A549 (cell line): ENCODE measurements around the gene COL1A1. TPM values are rescaled to one million over a fixed set of nuclear protein-coding genes. Genes with fewer than 3 reads are reported as not detected.
A peak's percentile ranks its signal among the peaks of the same experiment; 100 is the strongest.

Experiments
- ATAC-seq, 2 experiments: fragments of 200-7000 bp in 1 of 2; fragments of >200 bp in 1 of 2; cut with Nextera tagmentation in 1 of 2; cut with Tn5 transposase in 1 of 2; 3 replicates each; pipeline versions ENCODE4 v1.8.0 to v1.9.1; 2018 to 2020; ENCODE audit warnings: mild to moderate bottlenecking in 1 of 2, moderate library complexity in 1 of 2
- CTCF ChIA-PET: fragments of 300-600 bp; sonication (Branson Sonifier 250); formaldehyde crosslinking; extraction: SDS; loops from one replicate; lab custom pipeline; 2021; ENCODE audit warnings: antibody characterized with exemption, inconsistent platforms; lab: Yijun Ruan, JAX
- POLR2A ChIA-PET: fragments of 350-600 bp; formaldehyde crosslinking; extraction: SDS; loops from one replicate; lab custom pipeline; 2021; ENCODE audit warnings: antibody characterized with exemption, inconsistent platforms; lab: Yijun Ruan, JAX
- DNase-seq, 2 experiments: peaks; one replicate each; pipeline versions ENCODE4 v3.0.0 to v3.0.0-alpha.2; 2011 to 2016; ENCODE audit warnings: low read depth in 1 of 2, low spot score in 1 of 2
- FAIRE-seq: peaks from 2 replicates; lab custom pipeline; 2011; peaks lifted over from hg19 to GRCh38; lab: Jason Lieb, UNC
- H3K27ac ChIP-seq, 2 experiments: fragments of >200 bp; sonication (Bioruptor Twin); formaldehyde crosslinking; 3 replicates each; pipeline ENCODE4 v1.5.1; 2016 to 2017
- H3K4me1 ChIP-seq: fragments of >200 bp; sonication (Bioruptor Twin); formaldehyde crosslinking; 3 replicates; pipeline ENCODE4 v1.6.1; 2016
- H3K4me2 ChIP-seq: fragments of >200 bp; sonication (Bioruptor Twin); formaldehyde crosslinking; 3 replicates; pipeline ENCODE4 v1.6.1; 2016
- H3K4me3 ChIP-seq: fragments of >200 bp; sonication (Bioruptor Twin); formaldehyde crosslinking; 3 replicates; pipeline ENCODE4 v1.5.1; 2016
- H3K9me3 ChIP-seq: fragments of >200 bp; sonication (Bioruptor Twin); formaldehyde crosslinking; 3 replicates; pipeline ENCODE4 v1.6.1; 2016
- CEBPB ChIP-seq, 2 experiments: fragments of >200 bp in 1 of 2; sonication (Bioruptor Twin) in 1 of 2; formaldehyde crosslinking in 1 of 2; IDR thresholded peaks; 2 replicates each; pipeline ENCODE4 v1.6.1; 2012 to 2016
- CHD2 ChIP-seq: fragments of 150-350 bp; IDR thresholded peaks from 2 replicates; pipeline ENCODE4 v1.6.1; 2014; ENCODE audit warnings: low read length; ENCODE audit not compliant: partially characterized antibody
- CTCF ChIP-seq: fragments of >200 bp; sonication (Bioruptor Twin); formaldehyde crosslinking; IDR thresholded peaks from 3 replicates; pipeline ENCODE4 v1.5.1; 2016
- ELK1 ChIP-seq: fragments of 150-350 bp; IDR thresholded peaks from 2 replicates; pipeline ENCODE4 v1.6.1; 2014; ENCODE audit warnings: low read depth, mild to moderate bottlenecking, low read length
- EP300 ChIP-seq, 2 experiments: fragments of >200 bp; sonication (Bioruptor Twin); formaldehyde crosslinking; IDR thresholded peaks; 2 replicates in 1 of 2; 3 replicates in 1 of 2; pipeline ENCODE4 v1.6.1; 2016 to 2017
- FOXS1 ChIP-seq: fragments of 250-450 bp; sonication (Bioruptor Pico); IDR thresholded peaks from 2 replicates; pipeline ENCODE4 v1.5.0; 2020; ENCODE audit warnings: mild to moderate bottlenecking, moderate library complexity
- HDAC2 ChIP-seq: fragments of 200-600 bp; sonication (generic); IDR thresholded peaks from 2 replicates; pipeline ENCODE4 v1.6.1; 2016
- HOXB13 ChIP-seq: fragments of 250-450 bp; sonication (Bioruptor Pico); IDR thresholded peaks from 2 replicates; pipeline ENCODE4 v1.5.0; 2020; ENCODE audit warnings: low read depth, mild to moderate bottlenecking, moderate library complexity
- JUNB ChIP-seq: fragments of >200 bp; sonication (Bioruptor Twin); formaldehyde crosslinking; IDR thresholded peaks from 2 replicates; pipeline ENCODE4 v1.6.1; 2016
- NFE2L2 ChIP-seq: fragments of 150-350 bp; conservative IDR thresholded peaks from 2 replicates; pipeline ENCODE4 v1.6.1; 2014; ENCODE audit warnings: low read length
- NPAS2 ChIP-seq: fragments of 250-450 bp; sonication (Bioruptor Pico); IDR thresholded peaks from 2 replicates; pipeline ENCODE4 v1.8.0; 2022; ENCODE audit warnings: mild to moderate bottlenecking, moderate library complexity, borderline replicate concordance
- NR3C1 ChIP-seq: fragments of >200 bp; sonication (Bioruptor Twin); formaldehyde crosslinking; IDR thresholded peaks from 3 replicates; pipeline ENCODE4 v1.6.1; 2017
- POLR2A ChIP-seq: IDR thresholded peaks from 2 replicates; pipeline ENCODE4 v1.6.1; 2012; ENCODE audit warnings: mild to moderate bottlenecking, low read length
- POLR2AphosphoS2 ChIP-seq: conservative IDR thresholded peaks from 2 replicates; pipeline ENCODE4 v1.6.1; 2012; ENCODE audit warnings: low read length, improper control_type of control experiment, inconsistent platforms
- RARB ChIP-seq: fragments of 250-450 bp; sonication (Bioruptor Pico); IDR thresholded peaks from 2 replicates; pipeline ENCODE4 v1.8.0; 2021; ENCODE audit warnings: mild to moderate bottlenecking, moderate library complexity
- ZC3H11A ChIP-seq: fragments of 450-650 bp; IDR thresholded peaks from 2 replicates; pipeline ENCODE4 v1.6.1; 2014; ENCODE audit warnings: antibody characterized with exemption, mild to moderate bottlenecking
- ZSCAN20 ChIP-seq: fragments of 250-450 bp; sonication (Bioruptor Pico); IDR thresholded peaks from 2 replicates; pipeline ENCODE4 v1.8.0; 2022; ENCODE audit warnings: mild to moderate bottlenecking, moderate library complexity
- WGBS: methylation state at CpG from one replicate; pipeline ENCODE4 v1.1.6; 2017; ENCODE audit errors: missing lambda C conversion rate; 5-methylcytosine and 5-hydroxymethylcytosine counted together
- polyA plus RNA-seq, 4 experiments: library from polyadenylated mRNA; depleted of rRNA in 3 of 4; stranded (reverse); fragments of >200 nt; fragmentation: RNase III in 1 of 4; extraction: RNeasy Plus Mini Kit Qiagen cat#74134 plus additional on column Dnase treatment in 1 of 4; gene quantifications; 2 replicates in 3 of 4; 3 replicates in 1 of 4; pipeline ENCODE4 v1.2.3, GENCODE V29; 2011 to 2017
- small RNA-seq, 6 experiments: library from RNA; depleted of rRNA; stranded (forward); fragments of <200 nt; gene quantifications; one replicate each; pipeline ENCODE3, GENCODE V24; 2012
- TF ChIP-seq, protein P1 (sequence below): fragments of >200 bp; sonication (Bioruptor Twin); formaldehyde crosslinking; IDR thresholded peaks from 3 replicates; pipeline ENCODE4 v1.6.1; 2016
- TF ChIP-seq, protein P2 (sequence below): IDR thresholded peaks from 2 replicates; pipeline ENCODE4 v1.6.1; 2012; ENCODE audit warnings: low read depth, borderline replicate concordance

Gene COL1A1
- polyA plus RNA-seq, 2 of the 4 experiments (the other 2 are of a cell fraction), result 4.4 to 34.3 TPM

DNA sequence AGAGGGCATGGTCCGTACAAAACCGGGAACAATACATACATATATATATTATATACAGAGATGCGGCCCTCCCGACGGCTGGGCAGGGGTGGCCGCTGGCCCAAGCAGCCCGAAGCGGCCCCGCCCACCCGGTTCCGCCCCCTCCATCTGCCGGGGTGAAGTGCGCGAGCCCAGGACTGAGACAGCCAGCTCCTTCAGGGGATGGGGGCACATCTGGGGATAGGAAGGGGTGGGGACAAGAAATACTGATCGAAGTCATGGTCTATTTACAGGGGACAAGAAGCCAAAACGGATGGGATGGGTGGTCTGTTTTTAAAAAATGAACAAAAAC lies 67.7 kb downstream of the COL1A1 start:
- no peak for ATAC-seq
- peak overlapping the region; percentile 54 for H3K4me2 ChIP-seq
- POLR2A ChIA-PET, result no interaction called here
- peak overlapping the region; percentile 32 to 66; a peak in 4 of 6 replicates for H3K27ac ChIP-seq
- CTCF ChIA-PET, result interaction anchor here (1.3 to 60.2 kb wide), 3 partner anchors 29 to 164 kb away, joined by 5 to 1356 read pairs (median 12); partner anchors contain the start of gene PDK2
- FAIRE-seq, result no peak
- no peaks in the 10 kb centered on the region for H3K9me3 ChIP-seq
- H3K4me3 ChIP-seq, result no peak overlapping the region
- TF ChIP-seq ELK1 (no peak), POLR2AphosphoS2 (no peak), ZSCAN20 (no peak), EP300 (IDR thresholded peaks at IDR 0.05) (no peak), CTCF (no peak), HDAC2 (no peak), NFE2L2 (no peak), JUNB (no peak), RARB (no peak), CHD2 (no peak), ZC3H11A (no peak), POLR2A (no peak), CEBPB (IDR thresholded peaks at IDR 0.05) (no peak), HOXB13 (CRISPR knock-in tag) (no peak), FOXS1 (CRISPR knock-in tag) (no peak), NPAS2 (no peak), NR3C1 (no peak)
- TF ChIP-seq, protein P1, sequence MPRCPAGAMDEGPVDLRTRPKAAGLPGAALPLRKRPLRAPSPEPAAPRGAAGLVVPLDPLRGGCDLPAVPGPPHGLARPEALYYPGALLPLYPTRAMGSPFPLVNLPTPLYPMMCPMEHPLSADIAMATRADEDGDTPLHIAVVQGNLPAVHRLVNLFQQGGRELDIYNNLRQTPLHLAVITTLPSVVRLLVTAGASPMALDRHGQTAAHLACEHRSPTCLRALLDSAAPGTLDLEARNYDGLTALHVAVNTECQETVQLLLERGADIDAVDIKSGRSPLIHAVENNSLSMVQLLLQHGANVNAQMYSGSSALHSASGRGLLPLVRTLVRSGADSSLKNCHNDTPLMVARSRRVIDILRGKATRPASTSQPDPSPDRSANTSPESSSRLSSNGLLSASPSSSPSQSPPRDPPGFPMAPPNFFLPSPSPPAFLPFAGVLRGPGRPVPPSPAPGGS, result no peak
- TF ChIP-seq, protein P2, sequence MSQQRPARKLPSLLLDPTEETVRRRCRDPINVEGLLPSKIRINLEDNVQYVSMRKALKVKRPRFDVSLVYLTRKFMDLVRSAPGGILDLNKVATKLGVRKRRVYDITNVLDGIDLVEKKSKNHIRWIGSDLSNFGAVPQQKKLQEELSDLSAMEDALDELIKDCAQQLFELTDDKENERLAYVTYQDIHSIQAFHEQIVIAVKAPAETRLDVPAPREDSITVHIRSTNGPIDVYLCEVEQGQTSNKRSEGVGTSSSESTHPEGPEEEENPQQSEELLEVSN, result no peak
- DNase-seq, result no peak
- peaks cover 57% of the 10 kb centered on the region for H3K4me1 ChIP-seq
- 59% methylated on average over 16 of the region's 16 CpGs for WGBS

Small RNA genes within 50 kb of the gene (small RNA-seq; reads per million reads assigned to genes)
- 0 reads per million in 6 experiments for gene SUMO2P7

Other genes with a start within 250 kb of the COL1A1 start
- gene DLX4, start 232.4 kb downstream of the COL1A1 start, polyA plus RNA-seq (2011; rRNA removed), result 2.9 and 3.8 TPM in 2 replicates
- 2.8 to 4.1 TPM (median 3.8 TPM) in 3 replicates for gene DLX4, start 232.4 kb downstream of the COL1A1 start, polyA plus RNA-seq (2017; fragmentation: RNase III; extraction: RNeasy Plus Mini Kit Qiagen cat#74134 plus additional on column Dnase treatment)
- gene DLX3, start 206.4 kb downstream of the COL1A1 start, polyA plus RNA-seq (2011; rRNA removed), result 0.04 TPM in 1 of 2 replicates, not detected in the other
- 0.04 to 0.24 TPM (median 0.17 TPM) in 3 replicates for gene DLX3, start 206.4 kb downstream of the COL1A1 start, polyA plus RNA-seq (2017; fragmentation: RNase III; extraction: RNeasy Plus Mini Kit Qiagen cat#74134 plus additional on column Dnase treatment)
- 141 and 181 TPM in 2 replicates for gene ITGA3, start 145.5 kb downstream of the COL1A1 start, polyA plus RNA-seq (2011; rRNA removed)
- gene ITGA3, start 145.5 kb downstream of the COL1A1 start, polyA plus RNA-seq (2017; fragmentation: RNase III; extraction: RNeasy Plus Mini Kit Qiagen cat#74134 plus additional on column Dnase treatment), result 248 to 268 TPM (median 256 TPM) in 3 replicates
- 28.5 and 34.4 TPM in 2 replicates for gene PDK2, start 106.3 kb downstream of the COL1A1 start, polyA plus RNA-seq (2011; rRNA removed)
- 14.1 to 19.8 TPM (median 15.2 TPM) in 3 replicates for gene PDK2, start 106.3 kb downstream of the COL1A1 start, polyA plus RNA-seq (2017; fragmentation: RNase III; extraction: RNeasy Plus Mini Kit Qiagen cat#74134 plus additional on column Dnase treatment)
- 0.12 and 0.15 TPM in 2 replicates for gene SAMD14, start 71.5 kb downstream of the COL1A1 start, polyA plus RNA-seq (2011; rRNA removed)
- gene SAMD14, start 71.5 kb downstream of the COL1A1 start, polyA plus RNA-seq (2017; fragmentation: RNase III; extraction: RNeasy Plus Mini Kit Qiagen cat#74134 plus additional on column Dnase treatment), result 0.42 to 0.75 TPM (median 0.74 TPM) in 3 replicates
- 16.8 and 22.0 TPM in 2 replicates for gene PPP1R9B, start 51.0 kb downstream of the COL1A1 start, polyA plus RNA-seq (2011; rRNA removed)
- gene PPP1R9B, start 51.0 kb downstream of the COL1A1 start, polyA plus RNA-seq (2017; fragmentation: RNase III; extraction: RNeasy Plus Mini Kit Qiagen cat#74134 plus additional on column Dnase treatment), result 32.4 to 40.6 TPM (median 35.8 TPM) in 3 replicates
- 0.44 and 0.90 TPM in 2 replicates for gene SGCA, start 35.6 kb downstream of the COL1A1 start, polyA plus RNA-seq (2011; rRNA removed)
- gene SGCA, start 35.6 kb downstream of the COL1A1 start, polyA plus RNA-seq (2017; fragmentation: RNase III; extraction: RNeasy Plus Mini Kit Qiagen cat#74134 plus additional on column Dnase treatment), result 1.5 to 3.4 TPM (median 1.9 TPM) in 3 replicates
- gene TMEM92, start 72.8 kb upstream of the COL1A1 start, polyA plus RNA-seq (2011; rRNA removed), result 10.3 and 11.9 TPM in 2 replicates
- 22.7 to 27.5 TPM (median 25.1 TPM) in 3 replicates for gene TMEM92, start 72.8 kb upstream of the COL1A1 start, polyA plus RNA-seq (2017; fragmentation: RNase III; extraction: RNeasy Plus Mini Kit Qiagen cat#74134 plus additional on column Dnase treatment)
- 9.7 and 10.5 TPM in 2 replicates for gene XYLT2, start 144.5 kb upstream of the COL1A1 start, polyA plus RNA-seq (2011; rRNA removed)
- gene XYLT2, start 144.5 kb upstream of the COL1A1 start, polyA plus RNA-seq (2017; fragmentation: RNase III; extraction: RNeasy Plus Mini Kit Qiagen cat#74134 plus additional on column Dnase treatment), result 13.7 to 15.9 TPM (median 15.8 TPM) in 3 replicates
- 149 and 173 TPM in 2 replicates for gene MRPL27, start 171.6 kb upstream of the COL1A1 start, polyA plus RNA-seq (2011; rRNA removed)
- 155 to 170 TPM (median 156 TPM) in 3 replicates for gene MRPL27, start 171.6 kb upstream of the COL1A1 start, polyA plus RNA-seq (2017; fragmentation: RNase III; extraction: RNeasy Plus Mini Kit Qiagen cat#74134 plus additional on column Dnase treatment)
- gene EME1, start 171.6 kb upstream of the COL1A1 start, polyA plus RNA-seq (2011; rRNA removed), result 26.3 and 29.9 TPM in 2 replicates
- gene EME1, start 171.6 kb upstream of the COL1A1 start, polyA plus RNA-seq (2017; fragmentation: RNase III; extraction: RNeasy Plus Mini Kit Qiagen cat#74134 plus additional on column Dnase treatment), result 21.9 to 24.3 TPM (median 23.9 TPM) in 3 replicates
- 228 and 237 TPM in 2 replicates for gene LRRC59, start 195.9 kb upstream of the COL1A1 start, polyA plus RNA-seq (2011; rRNA removed)
- 200 to 226 TPM (median 209 TPM) in 3 replicates for gene LRRC59, start 195.9 kb upstream of the COL1A1 start, polyA plus RNA-seq (2017; fragmentation: RNase III; extraction: RNeasy Plus Mini Kit Qiagen cat#74134 plus additional on column Dnase treatment)
- 28.9 and 33.6 TPM in 2 replicates for gene ACSF2, start 224.6 kb upstream of the COL1A1 start, polyA plus RNA-seq (2011; rRNA removed)
- 16.3 to 24.4 TPM (median 21.5 TPM) in 3 replicates for gene ACSF2, start 224.6 kb upstream of the COL1A1 start, polyA plus RNA-seq (2017; fragmentation: RNase III; extraction: RNeasy Plus Mini Kit Qiagen cat#74134 plus additional on column Dnase treatment)